Activated CD4-positive, alpha-beta T cell treated with anti-CD3 and anti-CD28 coated beads, Interleukin-2, amount 50 U/mL, for 1 hour (primary cell): Measurements from ENCODE around the gene ATPAF1.

ENCODE experiments used
- DNase-seq: peaks from one replicate; pipeline ENCODE4 v3.0.0-alpha.2; 2020

Gene ATPAF1

GRCh38 chr1:46582972-46583371 lies 85.2 kb downstream of the ATPAF1 start:
- DNase-seq: no peak
